COLO829 (cell line): ENCODE data around the gene GRAMD1B.
A peak's percentile ranks its signal among the peaks of the same experiment; 100 is the strongest.

Source experiments
- DNase-seq: peaks from one replicate; pipeline ENCODE4 v3.0.0; 2012; ENCODE audit warnings: low spot score

GRAMD1B gene

DNA sequence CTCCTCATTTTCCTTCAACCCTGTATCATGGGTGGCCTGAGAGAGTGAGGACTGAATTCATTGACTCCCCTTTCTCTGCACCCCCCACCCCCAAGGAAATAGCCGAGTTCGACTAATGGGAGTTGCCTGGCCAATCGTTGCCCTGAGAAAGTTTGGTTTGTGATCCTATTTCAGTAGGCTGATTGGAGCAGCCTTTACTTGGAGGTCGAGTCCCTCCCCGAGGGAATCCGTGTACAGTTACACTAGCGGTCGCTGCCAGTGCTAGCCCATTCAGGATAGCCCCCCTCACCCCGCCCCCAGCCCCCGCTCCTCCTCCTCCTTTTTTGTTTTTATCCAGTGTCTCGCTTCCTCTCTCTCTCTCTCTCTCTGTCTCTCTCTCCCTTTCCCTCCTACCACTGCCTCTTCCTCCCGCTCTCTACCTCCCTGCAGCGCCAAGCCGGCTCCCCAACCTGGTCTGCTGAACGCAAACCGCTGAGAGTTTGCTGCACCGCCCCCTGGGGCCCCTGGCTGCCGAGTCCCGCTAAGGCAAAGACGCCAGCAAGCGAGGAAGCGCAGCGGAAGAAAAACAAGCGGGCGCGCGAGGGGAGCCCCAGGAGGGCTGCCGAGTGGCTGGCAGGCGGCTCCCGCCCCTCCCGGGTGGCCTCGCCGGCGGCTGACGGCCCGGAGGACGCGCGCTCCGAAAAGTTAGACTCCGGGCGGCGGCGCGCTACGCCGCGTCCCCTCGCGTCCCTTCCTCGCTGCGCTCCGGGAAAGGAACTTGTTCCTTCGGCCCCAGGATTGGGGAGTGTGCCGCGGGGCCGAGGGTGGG lies at the start of gene GRAMD1B:
Gene GRAMD1B (plus strand): TSS at position 357 of the 808 bp plus-strand sequence. CDS start 524 bp downstream, outside the sequence.
- DNase-seq: no peak

DNA sequence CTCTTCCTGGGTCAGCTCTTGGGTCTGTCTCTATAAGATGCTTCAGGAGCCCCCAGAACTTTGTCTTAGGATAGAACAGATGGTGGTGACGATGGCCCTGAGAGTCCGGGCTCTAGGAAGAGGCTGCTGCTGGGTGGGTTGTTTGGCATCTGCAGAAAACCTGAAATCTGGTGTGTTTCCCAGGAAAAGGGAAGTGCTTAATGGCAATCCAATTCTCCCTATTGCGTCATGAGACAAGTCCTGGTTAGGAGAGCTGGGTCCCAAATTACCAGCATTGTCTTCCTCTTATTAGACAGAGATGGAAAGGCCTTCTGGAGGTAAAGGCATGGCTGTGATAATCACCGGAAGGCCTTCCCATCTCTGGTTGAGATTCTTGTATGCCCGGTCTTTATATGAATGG lies 48.9 kb upstream of the GRAMD1B start:
- no peak for DNase-seq

DNA sequence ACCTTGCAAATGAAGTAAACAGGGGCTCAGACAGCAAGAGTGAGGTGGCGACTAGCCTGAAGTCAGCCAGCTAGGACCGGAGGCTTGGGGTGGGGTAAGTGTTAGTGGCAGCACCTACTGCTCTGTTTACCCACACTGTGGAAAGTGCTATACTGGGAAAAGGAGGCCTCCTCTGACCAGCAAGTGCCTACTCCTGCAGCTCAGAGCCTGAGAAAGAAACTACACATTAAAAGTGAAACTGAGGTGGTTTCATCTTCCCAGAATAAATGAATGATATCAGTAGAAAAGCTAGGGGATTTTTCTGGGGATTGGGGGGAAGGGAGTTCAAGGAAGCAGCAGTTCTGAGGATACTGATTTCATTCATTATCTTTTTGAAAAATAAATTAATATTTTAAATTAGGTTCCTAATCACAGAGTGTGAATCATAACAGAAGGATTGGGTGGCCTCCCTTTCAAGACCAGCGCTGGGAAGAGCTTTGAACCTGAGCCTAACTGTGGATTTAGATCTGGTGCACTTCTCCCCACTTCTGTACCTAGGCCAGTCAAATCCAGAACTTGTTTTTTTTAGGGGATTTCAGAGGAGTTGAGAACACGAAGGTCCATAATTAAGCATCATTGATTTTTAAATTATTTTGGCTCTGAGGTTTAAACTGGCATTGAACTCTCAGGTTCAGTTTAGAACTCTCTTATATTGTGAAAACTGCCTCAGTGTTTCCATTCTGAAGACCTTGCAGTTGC lies 48.1 kb upstream of the GRAMD1B start:
- DNase-seq: no peak

DNA sequence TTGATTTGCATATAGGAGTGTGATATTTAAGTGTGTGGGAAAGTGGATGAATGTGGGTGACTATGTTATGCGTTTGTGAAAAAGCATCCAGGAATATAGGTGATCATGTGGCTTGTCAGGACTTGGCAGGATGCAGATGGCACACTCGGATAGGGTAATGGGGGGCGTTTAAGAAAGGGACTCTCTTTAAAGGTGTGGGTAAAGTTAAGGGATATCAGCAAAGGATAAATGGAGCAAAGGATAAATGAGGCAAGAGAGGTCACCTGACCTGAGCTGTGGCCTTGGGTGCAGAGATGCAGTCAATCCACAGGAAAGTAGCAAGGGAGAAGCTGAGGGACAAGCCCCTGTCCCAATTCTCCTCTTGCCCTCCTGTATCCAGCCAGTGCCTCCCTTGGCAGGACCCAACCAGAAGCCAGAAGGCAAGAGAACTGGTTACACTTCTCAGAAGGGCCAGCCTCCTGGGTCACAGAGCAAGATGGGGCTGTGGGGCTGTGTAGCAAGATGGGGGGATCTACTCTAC lies 47.5 kb upstream of the GRAMD1B start:
- DNase-seq: no peak

DNA sequence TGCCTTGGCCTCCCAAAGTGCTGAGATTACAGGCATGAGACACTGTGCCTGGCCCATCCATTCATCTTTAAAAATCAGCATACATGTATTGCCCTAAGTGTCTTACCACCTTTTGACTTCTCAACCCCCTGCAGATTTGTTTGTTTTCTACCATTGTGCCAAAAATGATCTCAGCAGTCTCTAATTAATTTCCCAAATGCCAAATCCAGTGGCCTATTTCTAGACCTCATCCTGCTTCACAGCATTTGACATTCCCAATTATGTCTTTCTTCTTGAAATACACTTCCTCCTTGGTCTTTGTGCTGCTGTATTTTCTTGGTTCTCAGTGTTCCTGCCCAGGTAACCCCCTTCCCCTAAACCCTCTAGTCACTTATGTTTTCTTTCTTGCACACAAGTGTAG lies 46.0 kb upstream of the GRAMD1B start:
- DNase-seq: no peak

DNA sequence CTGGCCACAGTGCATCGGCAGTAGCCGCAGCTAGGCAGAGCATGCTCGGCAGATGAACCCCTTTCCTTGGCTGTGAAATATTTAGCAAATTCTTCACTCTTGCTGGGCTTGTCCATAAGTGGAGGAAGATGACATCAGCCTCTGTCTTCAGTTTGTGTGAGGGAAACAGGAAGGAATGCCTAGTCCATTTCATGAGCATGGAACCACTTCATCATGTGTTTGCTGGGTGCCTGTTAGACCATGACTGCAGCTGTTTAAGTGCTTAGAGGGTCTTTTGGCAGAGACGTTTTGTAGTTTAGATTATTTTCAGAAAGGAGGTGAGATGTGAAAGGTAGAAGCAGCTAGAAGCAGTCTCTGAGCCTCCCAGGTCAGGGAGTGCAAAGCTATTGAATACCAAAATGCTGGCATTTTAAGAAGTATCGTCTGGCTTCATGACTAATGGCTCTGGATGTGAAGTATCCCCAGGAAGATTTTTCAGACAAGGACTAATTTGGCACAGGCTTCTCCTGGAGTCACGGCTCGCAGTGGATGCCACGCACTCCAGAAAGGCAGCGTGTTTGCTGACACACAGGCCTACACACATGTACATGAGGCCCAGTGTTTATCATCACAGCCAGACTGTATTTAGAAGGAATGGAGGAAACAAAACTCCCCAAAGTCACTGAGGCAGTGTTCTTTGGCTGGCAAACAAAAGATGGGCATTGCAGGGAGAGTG lies 43.1 kb upstream of the GRAMD1B start:
- no peak for DNase-seq

DNA sequence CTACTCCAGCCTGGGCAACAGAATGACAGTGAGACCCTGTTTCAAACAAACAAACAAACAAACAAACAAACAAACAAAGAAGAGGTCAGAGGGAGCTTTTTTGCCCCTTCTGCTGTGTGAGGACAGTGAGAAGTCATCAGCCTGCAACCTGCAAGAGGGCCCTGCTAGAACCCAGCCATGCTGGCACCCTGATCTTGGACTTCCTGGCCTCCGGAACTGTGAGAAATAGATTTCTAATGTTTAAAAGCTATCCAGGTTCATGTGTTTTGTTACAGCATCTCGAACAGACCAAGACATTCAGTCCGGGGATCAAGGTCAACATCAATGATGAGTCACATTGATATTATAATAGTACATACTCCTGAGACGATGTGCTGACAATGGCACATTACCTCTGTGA lies 41.4 kb upstream of the GRAMD1B start:
- no peak for DNase-seq

DNA sequence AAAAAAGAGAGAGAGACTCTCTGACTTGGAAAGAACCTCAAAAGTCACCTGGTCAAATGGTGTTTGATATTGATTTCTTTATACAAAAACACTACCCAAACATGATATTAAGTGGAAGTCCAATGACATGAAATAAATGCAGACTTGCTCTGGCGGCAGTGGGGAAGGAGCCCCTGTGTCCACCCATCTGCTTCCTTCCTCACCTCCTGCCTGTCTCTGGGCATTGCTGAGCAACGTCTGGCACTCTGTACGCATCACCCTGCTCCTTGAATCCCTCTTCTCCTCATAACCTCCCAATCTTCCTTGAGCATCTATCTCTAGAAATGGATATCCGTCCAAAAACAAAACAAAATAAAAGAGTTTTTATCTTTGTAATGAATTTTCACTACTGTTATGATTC lies 39.9 kb upstream of the GRAMD1B start:
- no peak for DNase-seq

DNA sequence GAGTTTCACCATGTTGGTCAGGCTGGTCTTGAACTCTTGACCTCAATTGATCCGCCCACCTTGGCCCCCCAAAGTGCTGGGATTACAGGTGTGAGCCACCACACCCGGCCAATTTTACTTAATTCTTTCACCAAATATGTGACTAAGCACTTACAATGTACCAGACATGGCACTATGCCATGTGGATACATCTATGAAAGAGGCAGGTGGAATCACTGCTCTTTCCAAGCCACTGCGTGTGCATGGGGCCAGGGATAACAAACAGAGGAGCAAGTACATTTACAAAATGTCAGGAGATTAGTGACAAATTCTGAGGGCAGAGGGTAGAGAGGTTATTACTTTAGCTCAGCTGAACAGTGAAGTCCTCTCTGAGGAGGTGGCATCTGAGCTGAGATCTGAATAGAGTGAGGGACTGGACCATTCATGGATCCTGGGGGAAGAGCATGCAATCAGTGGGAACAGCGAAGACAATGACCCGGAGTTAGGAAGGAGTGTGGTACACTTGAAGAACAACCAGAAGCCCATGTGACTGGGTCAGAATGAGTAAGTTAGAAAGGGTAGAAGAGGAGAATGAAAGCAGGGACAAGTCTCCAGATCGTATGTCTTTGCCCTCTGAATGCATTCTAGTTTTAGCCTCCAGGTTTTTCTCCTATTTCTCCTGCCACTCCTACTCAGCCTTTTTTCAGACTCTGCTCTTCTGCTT lies 38.3 kb upstream of the GRAMD1B start:
- DNase-seq: no peak

DNA sequence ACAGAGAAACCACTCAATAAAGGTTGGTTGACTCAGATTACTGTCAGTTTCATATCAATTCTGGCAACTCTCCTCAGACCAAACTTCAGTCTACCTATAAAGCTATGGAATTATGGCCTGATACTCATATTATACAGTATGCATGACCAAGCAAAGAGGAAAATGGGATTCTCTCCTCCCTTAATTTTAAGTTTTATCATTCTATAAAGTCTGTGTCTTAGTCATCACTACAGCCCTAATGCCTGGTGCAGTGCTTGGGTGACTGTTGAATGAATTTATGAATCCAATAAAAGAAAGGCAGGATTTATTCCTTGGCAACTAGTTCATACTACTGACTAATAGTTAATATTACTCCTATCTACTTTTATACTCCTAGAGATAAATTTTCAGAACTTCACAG lies 37.6 kb upstream of the GRAMD1B start:
- DNase-seq: no peak

DNA sequence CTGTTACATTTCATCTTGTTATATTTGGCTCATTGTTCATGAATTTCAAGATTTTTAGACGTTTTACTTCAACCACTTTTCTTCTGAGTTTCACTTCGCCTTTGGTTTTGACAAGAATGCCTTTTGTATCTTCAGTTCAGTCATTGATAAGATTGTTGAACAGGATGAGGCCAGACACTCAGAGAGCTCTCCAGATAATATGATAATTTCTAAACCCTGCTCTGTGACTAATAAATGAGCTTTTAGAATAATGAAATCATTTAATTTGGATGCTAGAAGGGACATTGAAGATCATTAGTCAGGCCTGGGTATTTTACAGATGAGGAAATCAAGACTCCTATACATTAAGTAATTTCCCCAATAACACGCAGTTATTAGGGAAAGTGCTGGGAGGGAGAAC lies 37.2 kb upstream of the GRAMD1B start:
- DNase-seq: no peak

DNA sequence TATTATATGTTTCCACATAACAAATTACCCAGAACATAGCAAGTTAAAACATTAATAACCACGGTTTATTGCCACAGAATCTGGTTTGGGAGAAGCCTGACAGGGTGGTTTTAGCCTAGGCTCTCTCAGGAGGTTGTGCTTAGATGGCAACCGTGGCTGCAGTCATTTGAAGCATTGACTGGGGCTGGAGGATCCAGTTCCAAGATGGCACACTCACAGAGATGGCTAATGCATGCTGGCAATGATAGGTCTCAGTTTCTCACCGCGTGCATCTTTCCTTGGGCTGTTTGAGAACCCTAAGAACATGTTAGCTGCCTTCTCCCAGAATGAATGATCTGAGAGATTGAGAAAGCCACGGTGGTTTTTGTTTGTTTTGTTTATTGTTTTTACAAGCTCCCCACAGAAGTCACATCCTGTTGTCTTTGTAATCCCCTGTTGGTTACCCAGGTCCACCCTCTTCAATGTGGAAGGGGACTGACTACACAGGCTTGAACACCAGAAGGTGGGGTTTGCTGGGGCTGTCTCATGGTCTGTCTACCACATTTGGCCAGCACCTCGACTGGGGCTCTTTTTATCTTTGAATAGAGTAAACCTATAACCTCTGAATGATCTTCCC lies 36.6 kb upstream of the GRAMD1B start:
- DNase-seq: no peak

DNA sequence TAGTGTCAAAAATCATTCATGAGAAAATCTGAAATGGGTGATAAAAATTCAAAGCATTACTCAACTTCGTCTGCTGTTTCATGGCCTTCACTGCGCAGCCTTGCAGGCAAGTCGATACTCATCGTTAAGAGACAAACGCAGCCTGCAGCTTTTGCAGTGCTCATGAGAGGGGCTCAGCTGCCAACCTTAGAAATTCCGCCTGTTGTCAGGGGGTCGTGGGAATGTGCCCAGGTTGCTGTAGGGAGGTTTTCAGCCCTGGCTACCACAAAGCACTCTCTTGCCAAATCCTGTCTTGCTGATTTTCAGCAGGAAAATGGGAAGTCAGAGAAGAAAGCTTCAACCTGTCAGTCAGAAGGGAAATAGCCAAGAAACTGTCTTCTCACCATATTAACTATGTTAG lies 25.4 kb upstream of the GRAMD1B start:
- no peak for DNase-seq

DNA sequence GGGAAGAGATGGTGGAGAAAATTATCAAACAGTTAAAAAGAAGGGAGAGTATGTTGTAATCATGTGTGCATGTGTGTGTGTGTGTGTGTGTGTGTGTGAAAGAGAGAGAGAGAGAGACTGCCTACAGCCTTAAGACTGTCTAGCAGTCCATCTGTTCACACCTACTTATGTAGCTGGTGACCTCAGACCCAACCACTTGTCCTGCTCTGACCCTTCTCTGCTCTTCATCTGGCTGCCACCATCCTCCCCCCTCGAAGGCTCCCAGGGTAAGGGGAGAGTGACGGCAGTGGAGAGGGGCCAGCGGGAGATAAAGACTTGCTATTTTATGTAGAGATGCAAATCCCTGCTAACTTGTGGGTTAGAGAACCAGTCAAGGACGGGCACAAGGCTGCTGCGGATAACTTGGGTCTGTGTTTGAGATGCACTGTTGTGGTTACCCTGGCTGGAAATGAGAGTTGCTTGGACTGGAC lies 24.9 kb upstream of the GRAMD1B start:
- DNase-seq: no peak

DNA sequence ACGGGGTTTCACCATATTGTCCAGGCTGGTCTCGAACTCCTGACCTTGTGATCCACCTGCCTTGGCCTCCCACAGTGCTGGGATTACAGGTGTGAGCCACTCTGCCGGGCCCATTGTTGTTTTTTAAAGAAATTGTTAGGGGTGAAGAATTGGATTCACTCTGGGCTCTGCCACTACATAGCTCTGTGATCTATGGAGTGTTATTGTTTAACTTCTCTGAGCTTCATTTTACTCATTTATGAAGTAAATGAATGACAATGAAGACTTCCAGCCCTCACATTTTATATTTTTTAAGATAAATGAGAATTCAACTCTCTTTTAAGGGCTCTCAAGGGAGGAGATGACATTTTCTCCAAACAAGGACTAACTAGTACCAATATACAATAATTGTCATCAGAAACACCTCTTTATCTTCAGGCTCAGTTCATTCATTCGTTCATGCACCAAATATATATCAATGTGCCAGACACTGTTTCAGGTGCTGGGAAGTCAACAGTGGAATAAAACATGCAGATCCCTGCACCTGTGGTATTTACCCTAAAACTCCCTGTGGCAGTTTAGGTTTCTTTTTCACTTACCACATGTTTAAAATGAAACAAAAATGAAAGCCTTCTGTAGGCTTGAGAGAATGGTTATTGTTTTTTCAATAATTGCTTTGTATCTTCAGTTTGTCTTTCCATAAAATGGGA lies 23.5 kb upstream of the GRAMD1B start:
- DNase-seq: no peak

DNA sequence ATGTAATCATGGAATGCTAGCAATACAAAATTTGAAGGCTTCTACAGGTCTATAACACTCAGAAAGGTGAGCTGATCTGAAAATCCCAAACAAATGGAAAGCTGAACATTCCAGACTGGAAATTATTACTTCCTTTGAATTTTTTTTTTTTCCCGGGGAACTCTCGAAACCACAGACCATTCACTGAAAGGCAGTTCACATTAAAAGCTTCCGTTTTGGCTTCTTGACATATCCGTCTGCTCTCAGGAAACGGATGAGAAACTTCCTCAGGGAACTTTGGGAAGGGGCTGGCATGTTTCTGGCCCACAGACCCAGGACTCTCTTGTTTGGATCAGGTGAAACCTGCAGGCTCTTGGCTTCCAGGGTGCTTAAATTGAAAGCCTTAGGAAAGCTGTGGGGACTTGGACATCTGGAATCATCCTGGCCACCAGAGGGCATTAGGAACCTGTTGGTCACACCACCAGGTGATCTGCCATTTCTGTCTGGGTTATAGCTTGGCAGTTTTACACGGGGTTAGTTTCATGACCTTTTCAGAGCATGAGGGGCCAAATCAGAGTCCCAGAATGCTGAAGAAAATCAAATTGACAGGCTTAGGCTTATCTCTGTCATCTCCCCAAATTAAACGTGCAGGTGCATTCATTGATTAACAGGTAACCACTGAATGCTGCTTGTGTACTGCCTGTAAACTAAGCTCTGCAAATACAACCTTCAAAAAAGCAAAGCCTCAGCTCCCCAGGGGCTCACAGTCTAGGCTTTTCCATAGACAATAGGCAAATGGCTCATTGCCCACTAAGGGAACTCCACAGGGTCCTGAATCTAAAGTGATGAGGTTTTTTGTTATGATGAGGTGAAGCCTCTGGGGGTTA lies 22.7 kb upstream of the GRAMD1B start:
- DNase-seq: peak; percentile 43

DNA sequence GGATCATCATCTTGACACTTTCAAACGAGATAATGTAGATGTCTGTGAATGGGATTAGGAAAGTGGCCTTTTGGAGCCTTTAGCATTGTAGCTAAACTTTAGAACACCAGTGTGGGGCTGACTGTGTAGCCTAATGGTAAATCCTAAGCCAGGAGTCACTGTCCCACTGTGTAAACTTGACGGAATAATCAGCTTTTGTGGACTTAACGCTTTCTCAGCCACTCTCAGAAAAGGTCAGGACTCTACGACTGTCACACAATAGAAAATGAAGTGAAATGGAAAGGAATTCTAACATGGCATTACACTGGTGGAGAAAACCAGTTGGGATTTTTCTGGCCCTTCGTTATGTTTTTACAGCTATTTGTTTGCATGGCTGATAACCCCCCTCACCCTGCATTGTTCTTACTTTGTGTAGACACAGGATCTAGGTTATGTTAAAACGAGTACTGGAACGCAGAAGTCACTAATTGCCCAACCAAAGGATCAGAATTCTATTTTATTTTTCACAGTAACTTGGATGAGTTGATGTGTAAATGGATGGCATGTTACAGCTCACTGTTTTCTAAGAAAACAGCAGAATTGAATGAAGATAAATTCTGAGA lies 22.0 kb upstream of the GRAMD1B start:
- no peak for DNase-seq

DNA sequence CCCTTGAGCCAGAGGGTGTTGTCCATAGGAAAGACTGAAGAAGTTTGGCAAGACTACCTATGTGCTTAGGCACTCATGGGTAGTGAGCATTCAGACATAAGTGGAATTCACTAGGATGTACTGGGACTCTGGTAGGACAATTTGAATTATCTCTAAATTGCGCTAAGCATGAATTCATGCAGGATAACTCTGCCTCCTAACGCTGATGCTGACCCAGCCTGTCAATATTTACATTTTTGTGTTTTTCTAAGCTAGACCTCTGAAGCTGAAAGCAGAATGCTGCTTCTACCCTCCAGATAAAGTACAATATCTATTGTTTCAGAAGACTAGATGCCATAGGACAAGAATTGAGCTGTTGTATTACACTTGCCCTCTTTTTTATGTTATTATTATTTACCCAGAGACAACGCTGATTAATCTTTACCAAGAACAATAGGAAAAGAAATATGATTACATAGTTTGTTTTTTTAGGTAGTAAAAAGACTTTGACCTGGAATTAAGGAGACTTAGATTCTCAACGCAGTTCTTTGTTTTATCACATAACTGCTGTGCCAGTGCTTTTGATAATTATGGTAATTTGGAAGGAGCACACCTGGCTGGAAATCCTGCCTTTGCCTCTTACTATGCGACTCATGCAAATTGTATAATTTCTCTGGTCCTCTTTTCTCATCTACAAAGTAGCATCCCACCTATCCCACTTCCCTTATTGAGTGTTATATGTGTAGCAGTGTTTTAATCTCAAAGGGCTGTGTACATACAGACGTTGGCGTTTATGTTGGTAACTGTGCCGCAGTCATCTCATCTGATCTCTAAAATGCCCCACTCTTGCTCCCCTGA lies 21.2 kb upstream of the GRAMD1B start:
- no peak for DNase-seq
